ENCODE results near the gene LRRC53. TPM values are rescaled to one million over a fixed set of nuclear protein-coding genes. Genes with fewer than 3 reads are reported as not detected.

LRRC53 gene
- total and polyA plus RNA-seq, 2 experiments from 2014 or later: not detected

GRCh38 chr1:74437035-74437434, 75.4 kb downstream of the LRRC53 start:
- H3K36me3 Mint-ChIP-seq (ENCODE audit: low read depth): no peaks in the 10 kb centered on the region
- Histone ChIP-seq H4K20me1 (replicated peaks; ENCODE audit: insufficient read depth) (no peaks in the 10 kb centered on the region), H3K27ac (ENCODE audit: low read depth) (no peak overlapping the region), H3K9me2 (ENCODE audit: insufficient read depth) (no peaks in the 10 kb centered on the region), H3K79me2 (replicated peaks; ENCODE audit: insufficient read depth) (no peaks in the 10 kb centered on the region), H3K27me3 (ENCODE audit: insufficient read depth) (no peaks in the 10 kb centered on the region), H3K4me1 (ENCODE audit: insufficient read depth) (no peaks in the 10 kb centered on the region), H2AFZ (no peak overlapping the region), H3K4me2 (no peak overlapping the region), H3K36me3 (ENCODE audit: insufficient read depth) (no peaks in the 10 kb centered on the region), H3K4me3 (no peak overlapping the region), H3F3A (replicated peaks; ENCODE audit: low read depth) (no peaks in the 10 kb centered on the region)
- no peak overlapping the region for H3K4me3 Mint-ChIP-seq
- H3K9me3 Mint-ChIP-seq: no peaks in the 10 kb centered on the region
- H3K27ac Mint-ChIP-seq: no peak overlapping the region; the same call in 1 of the 2 replicates
- DNase-seq (ENCODE audit: low spot score) (no peak), ATAC-seq (no peak)
- TF ChIP-seq ZNF331 (CRISPR knock-in tag; IDR thresholded peaks at IDR 0.05; ENCODE audit: low read depth) (no peak), CREB1 (CRISPR knock-in tag; IDR thresholded peaks at IDR 0.05; ENCODE audit: low read depth) (no peak), POLR2AphosphoS5 (IDR thresholded peaks at IDR 0.05; ENCODE audit: low read depth) (no peak), EZH2phosphoT487 (IDR thresholded peaks at IDR 0.05; ENCODE audit: unreplicated experiment) (no peak), EZH2 (IDR thresholded peaks at IDR 0.05; ENCODE audit: low read depth, unreplicated experiment) (no peak), STAT1 (IDR thresholded peaks at IDR 0.05; ENCODE audit: unreplicated experiment) (no peak)
- TF ChIP-seq, protein P1, sequence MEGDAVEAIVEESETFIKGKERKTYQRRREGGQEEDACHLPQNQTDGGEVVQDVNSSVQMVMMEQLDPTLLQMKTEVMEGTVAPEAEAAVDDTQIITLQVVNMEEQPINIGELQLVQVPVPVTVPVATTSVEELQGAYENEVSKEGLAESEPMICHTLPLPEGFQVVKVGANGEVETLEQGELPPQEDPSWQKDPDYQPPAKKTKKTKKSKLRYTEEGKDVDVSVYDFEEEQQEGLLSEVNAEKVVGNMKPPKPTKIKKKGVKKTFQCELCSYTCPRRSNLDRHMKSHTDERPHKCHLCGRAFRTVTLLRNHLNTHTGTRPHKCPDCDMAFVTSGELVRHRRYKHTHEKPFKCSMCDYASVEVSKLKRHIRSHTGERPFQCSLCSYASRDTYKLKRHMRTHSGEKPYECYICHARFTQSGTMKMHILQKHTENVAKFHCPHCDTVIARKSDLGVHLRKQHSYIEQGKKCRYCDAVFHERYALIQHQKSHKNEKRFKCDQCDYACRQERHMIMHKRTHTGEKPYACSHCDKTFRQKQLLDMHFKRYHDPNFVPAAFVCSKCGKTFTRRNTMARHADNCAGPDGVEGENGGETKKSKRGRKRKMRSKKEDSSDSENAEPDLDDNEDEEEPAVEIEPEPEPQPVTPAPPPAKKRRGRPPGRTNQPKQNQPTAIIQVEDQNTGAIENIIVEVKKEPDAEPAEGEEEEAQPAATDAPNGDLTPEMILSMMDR (conservative IDR thresholded peaks at IDR 0.05; ENCODE audit: low read depth in 2 of 2): no peak
- TF ChIP-seq, protein P2, sequence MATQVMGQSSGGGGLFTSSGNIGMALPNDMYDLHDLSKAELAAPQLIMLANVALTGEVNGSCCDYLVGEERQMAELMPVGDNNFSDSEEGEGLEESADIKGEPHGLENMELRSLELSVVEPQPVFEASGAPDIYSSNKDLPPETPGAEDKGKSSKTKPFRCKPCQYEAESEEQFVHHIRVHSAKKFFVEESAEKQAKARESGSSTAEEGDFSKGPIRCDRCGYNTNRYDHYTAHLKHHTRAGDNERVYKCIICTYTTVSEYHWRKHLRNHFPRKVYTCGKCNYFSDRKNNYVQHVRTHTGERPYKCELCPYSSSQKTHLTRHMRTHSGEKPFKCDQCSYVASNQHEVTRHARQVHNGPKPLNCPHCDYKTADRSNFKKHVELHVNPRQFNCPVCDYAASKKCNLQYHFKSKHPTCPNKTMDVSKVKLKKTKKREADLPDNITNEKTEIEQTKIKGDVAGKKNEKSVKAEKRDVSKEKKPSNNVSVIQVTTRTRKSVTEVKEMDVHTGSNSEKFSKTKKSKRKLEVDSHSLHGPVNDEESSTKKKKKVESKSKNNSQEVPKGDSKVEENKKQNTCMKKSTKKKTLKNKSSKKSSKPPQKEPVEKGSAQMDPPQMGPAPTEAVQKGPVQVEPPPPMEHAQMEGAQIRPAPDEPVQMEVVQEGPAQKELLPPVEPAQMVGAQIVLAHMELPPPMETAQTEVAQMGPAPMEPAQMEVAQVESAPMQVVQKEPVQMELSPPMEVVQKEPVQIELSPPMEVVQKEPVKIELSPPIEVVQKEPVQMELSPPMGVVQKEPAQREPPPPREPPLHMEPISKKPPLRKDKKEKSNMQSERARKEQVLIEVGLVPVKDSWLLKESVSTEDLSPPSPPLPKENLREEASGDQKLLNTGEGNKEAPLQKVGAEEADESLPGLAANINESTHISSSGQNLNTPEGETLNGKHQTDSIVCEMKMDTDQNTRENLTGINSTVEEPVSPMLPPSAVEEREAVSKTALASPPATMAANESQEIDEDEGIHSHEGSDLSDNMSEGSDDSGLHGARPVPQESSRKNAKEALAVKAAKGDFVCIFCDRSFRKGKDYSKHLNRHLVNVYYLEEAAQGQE (IDR thresholded peaks at IDR 0.05; ENCODE audit: unreplicated experiment): no peak
- no peaks in the 10 kb centered on the region for H3K27me3 Mint-ChIP-seq (ENCODE audit: insufficient read depth, low read depth, poor library complexity)
- H3K4me1 Mint-ChIP-seq: no peaks in the 10 kb centered on the region

GRCh38 chr1:74436078-74436477, 76.3 kb downstream of the LRRC53 start:
- no peak overlapping the region for H3K4me2 ChIP-seq
- no peaks in the 10 kb centered on the region for H4K20me1 ChIP-seq (replicated peaks; ENCODE audit: insufficient read depth)
- H3F3A ChIP-seq (replicated peaks; ENCODE audit: low read depth): no peaks in the 10 kb centered on the region
- ATAC-seq (no peak), DNase-seq (ENCODE audit: low spot score) (no peak)
- H3K36me3 Mint-ChIP-seq (ENCODE audit: low read depth): no peaks in the 10 kb centered on the region
- H3K4me3 ChIP-seq: no peak overlapping the region
- H3K9me3 Mint-ChIP-seq: no peaks in the 10 kb centered on the region
- no peaks in the 10 kb centered on the region for H3K4me1 ChIP-seq (ENCODE audit: insufficient read depth)
- H3K27me3 ChIP-seq (ENCODE audit: insufficient read depth): no peaks in the 10 kb centered on the region
- H3K27ac Mint-ChIP-seq: no peak overlapping the region
- no peaks in the 10 kb centered on the region for H3K36me3 ChIP-seq (ENCODE audit: insufficient read depth)
- H3K4me1 Mint-ChIP-seq: no peaks in the 10 kb centered on the region
- no peak overlapping the region for H3K27ac ChIP-seq (ENCODE audit: low read depth)
- H3K27me3 Mint-ChIP-seq (ENCODE audit: insufficient read depth, low read depth, poor library complexity): no peaks in the 10 kb centered on the region
- H2AFZ ChIP-seq: no peak overlapping the region
- no peaks in the 10 kb centered on the region for H3K79me2 ChIP-seq (replicated peaks; ENCODE audit: insufficient read depth)
- no peaks in the 10 kb centered on the region for H3K9me2 ChIP-seq (ENCODE audit: insufficient read depth)
- no peak overlapping the region for H3K4me3 Mint-ChIP-seq
- TF ChIP-seq, protein P1 (conservative IDR thresholded peaks at IDR 0.05; ENCODE audit: low read depth in 2 of 2): no peak
